Measurements from ENCODE around the gene SLC35F6.

SLC35F6 gene

GRCh38 chr2:26807788-26808460 lies 43.8 kb downstream of the SLC35F6 start:
- Histone ChIP-seq H3K36me3 (ENCODE audit: control insufficient read depth, insufficient read depth, low read length) (no peaks in the 10 kb centered on the region), H3K9ac (no peak overlapping the region), H3K27me3 (ENCODE audit: control insufficient read depth, insufficient read depth, low read length) (no peaks in the 10 kb centered on the region), H3K4me2 (ENCODE audit: low read length) (no peak overlapping the region), H3K4me3 (ENCODE audit: low read depth, low read length) (no peak overlapping the region), H3K9me3 (ENCODE audit: control insufficient read depth, low read length) (no peaks in the 10 kb centered on the region), H3K4me1 (peaks cover 4% of the 10 kb centered on the region), H3K79me2 (no peaks in the 10 kb centered on the region), H3K27ac (no peak overlapping the region), H2AFZ (no peak overlapping the region)
- TF ChIP-seq, protein P1, sequence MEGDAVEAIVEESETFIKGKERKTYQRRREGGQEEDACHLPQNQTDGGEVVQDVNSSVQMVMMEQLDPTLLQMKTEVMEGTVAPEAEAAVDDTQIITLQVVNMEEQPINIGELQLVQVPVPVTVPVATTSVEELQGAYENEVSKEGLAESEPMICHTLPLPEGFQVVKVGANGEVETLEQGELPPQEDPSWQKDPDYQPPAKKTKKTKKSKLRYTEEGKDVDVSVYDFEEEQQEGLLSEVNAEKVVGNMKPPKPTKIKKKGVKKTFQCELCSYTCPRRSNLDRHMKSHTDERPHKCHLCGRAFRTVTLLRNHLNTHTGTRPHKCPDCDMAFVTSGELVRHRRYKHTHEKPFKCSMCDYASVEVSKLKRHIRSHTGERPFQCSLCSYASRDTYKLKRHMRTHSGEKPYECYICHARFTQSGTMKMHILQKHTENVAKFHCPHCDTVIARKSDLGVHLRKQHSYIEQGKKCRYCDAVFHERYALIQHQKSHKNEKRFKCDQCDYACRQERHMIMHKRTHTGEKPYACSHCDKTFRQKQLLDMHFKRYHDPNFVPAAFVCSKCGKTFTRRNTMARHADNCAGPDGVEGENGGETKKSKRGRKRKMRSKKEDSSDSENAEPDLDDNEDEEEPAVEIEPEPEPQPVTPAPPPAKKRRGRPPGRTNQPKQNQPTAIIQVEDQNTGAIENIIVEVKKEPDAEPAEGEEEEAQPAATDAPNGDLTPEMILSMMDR (IDR thresholded peaks at IDR 0.05) = no peak

- TF ChIP-seq, protein P1 (IDR thresholded peaks at IDR 0.05) = no peak
- H3K9me3 ChIP-seq (ENCODE audit: control insufficient read depth, low read length) = no peaks in the 10 kb centered on the region
- no peak overlapping the region for H3K4me3 ChIP-seq (ENCODE audit: low read depth, low read length)
- no peak overlapping the region for H3K27ac ChIP-seq
- H3K4me1 ChIP-seq = peaks cover 4% of the 10 kb centered on the region
- H3K9ac ChIP-seq = no peak overlapping the region
- no peaks in the 10 kb centered on the region for H3K79me2 ChIP-seq
- no peak overlapping the region for H2AFZ ChIP-seq
- H3K36me3 ChIP-seq (ENCODE audit: control insufficient read depth, insufficient read depth, low read length) = no peaks in the 10 kb centered on the region
- no peak overlapping the region for H3K4me2 ChIP-seq (ENCODE audit: low read length)
- H3K27me3 ChIP-seq (ENCODE audit: control insufficient read depth, insufficient read depth, low read length) = no peaks in the 10 kb centered on the region
These were observed 45.1 kb downstream of the SLC35F6 start for GRCh38 chr2:26809211-26809610.

DNA sequence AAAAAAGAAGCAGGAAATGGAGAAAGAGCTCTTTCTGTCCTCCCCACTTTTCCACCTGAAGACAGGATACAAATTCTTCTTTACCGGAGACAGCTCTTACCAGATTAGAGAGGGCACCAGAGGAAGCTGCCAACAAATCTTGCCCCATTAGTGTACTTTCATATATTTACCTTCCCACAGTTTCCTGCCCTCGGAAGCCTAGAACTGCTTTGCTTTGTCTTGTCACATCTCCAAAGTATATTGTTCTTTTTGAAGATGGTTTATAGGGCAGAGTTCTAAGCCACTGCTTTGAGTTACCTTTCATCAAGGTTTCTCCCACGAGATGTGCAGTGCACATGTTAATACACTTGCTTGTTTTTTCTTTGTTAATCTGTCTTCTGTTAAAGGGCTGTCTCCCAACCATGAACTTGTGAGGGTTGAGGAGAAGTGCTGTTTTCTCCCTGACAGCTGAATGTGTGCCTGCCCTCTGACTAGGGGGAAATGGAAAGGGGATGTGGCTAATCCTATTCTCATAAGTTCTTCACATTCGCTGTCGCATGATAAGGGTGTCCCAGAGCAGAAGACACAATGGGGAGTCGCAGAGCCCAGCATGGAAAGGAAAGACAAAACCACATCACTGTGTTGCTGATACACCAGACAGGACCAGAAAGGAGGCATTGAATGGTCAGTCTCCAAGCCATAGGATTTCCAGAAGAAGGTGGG lies 45.9 kb downstream of the SLC35F6 start:
- Histone ChIP-seq H3K79me2 (no peaks in the 10 kb centered on the region), H3K4me3 (ENCODE audit: low read depth, low read length) (no peak overlapping the region), H3K27ac (no peak overlapping the region), H2AFZ (no peak overlapping the region), H3K4me2 (ENCODE audit: low read length) (no peak overlapping the region), H3K36me3 (ENCODE audit: control insufficient read depth, insufficient read depth, low read length) (no peaks in the 10 kb centered on the region), H3K9ac (no peak overlapping the region), H3K9me3 (ENCODE audit: control insufficient read depth, low read length) (no peaks in the 10 kb centered on the region), H3K27me3 (ENCODE audit: control insufficient read depth, insufficient read depth, low read length) (no peaks in the 10 kb centered on the region), H3K4me1 (peaks cover 4% of the 10 kb centered on the region)
- TF ChIP-seq, protein P1 (IDR thresholded peaks at IDR 0.05) = no peak

DNA sequence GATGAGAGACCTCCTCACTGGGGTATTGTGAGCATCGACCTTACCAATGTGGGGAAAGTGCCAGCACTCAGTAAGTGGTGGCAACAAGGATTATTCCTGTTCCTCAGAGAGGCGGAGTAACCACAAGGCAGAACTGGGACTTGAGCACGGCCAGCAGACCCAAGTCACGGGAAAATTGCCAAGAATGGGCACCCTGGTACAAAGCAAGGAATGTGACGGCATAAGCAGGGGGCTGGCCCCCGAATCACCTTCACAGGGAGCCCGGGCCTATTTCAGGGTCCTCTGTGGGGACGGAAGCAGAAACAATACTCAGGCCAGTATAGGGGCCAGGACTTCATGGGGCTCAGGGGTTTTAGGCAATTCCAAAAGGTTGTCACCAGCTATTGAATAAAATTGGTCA lies 47.2 kb downstream of the SLC35F6 start:
- TF ChIP-seq, protein P1 (IDR thresholded peaks at IDR 0.05) = no peak
- H2AFZ ChIP-seq = no peak overlapping the region
- no peaks in the 10 kb centered on the region for H3K36me3 ChIP-seq (ENCODE audit: control insufficient read depth, insufficient read depth, low read length)
- no peaks in the 10 kb centered on the region for H3K9me3 ChIP-seq (ENCODE audit: control insufficient read depth, low read length)
- peaks cover 4% of the 10 kb centered on the region for H3K4me1 ChIP-seq
- no peak overlapping the region for H3K4me2 ChIP-seq (ENCODE audit: low read length)
- H3K79me2 ChIP-seq = no peaks in the 10 kb centered on the region
- no peak overlapping the region for H3K27ac ChIP-seq
- no peak overlapping the region for H3K9ac ChIP-seq
- no peak overlapping the region for H3K4me3 ChIP-seq (ENCODE audit: low read depth, low read length)
- H3K27me3 ChIP-seq (ENCODE audit: control insufficient read depth, insufficient read depth, low read length) = no peaks in the 10 kb centered on the region
